ENCODE measurements around the gene CTSD. TPM values are rescaled to one million over a fixed set of nuclear protein-coding genes. Genes with fewer than 3 reads are reported as not detected.

The CTSD gene
- polyA plus RNA-seq, 1 experiment: 206 TPM

GRCh38 chr11:1747753-1748635 lies 15.7 kb downstream of the CTSD start:
- TF ChIP-seq, protein P1, sequence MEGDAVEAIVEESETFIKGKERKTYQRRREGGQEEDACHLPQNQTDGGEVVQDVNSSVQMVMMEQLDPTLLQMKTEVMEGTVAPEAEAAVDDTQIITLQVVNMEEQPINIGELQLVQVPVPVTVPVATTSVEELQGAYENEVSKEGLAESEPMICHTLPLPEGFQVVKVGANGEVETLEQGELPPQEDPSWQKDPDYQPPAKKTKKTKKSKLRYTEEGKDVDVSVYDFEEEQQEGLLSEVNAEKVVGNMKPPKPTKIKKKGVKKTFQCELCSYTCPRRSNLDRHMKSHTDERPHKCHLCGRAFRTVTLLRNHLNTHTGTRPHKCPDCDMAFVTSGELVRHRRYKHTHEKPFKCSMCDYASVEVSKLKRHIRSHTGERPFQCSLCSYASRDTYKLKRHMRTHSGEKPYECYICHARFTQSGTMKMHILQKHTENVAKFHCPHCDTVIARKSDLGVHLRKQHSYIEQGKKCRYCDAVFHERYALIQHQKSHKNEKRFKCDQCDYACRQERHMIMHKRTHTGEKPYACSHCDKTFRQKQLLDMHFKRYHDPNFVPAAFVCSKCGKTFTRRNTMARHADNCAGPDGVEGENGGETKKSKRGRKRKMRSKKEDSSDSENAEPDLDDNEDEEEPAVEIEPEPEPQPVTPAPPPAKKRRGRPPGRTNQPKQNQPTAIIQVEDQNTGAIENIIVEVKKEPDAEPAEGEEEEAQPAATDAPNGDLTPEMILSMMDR (IDR thresholded peaks at IDR 0.05; ENCODE audit: insufficient read depth, low read depth, low read length): no peak
- H3K27me3 ChIP-seq (ENCODE audit: control insufficient read depth, insufficient read depth, low read length): peaks cover 7% of the 10 kb centered on the region
- peaks cover under 1% of the 10 kb centered on the region; the same call in 1 of the 2 replicates for H3K36me3 ChIP-seq (ENCODE audit: control insufficient read depth, insufficient read depth, low read length)
- ChIA-PET CTCF (no interaction called here), POLR2A (no interaction called here)
- H3K4me3 ChIP-seq (ENCODE audit: low read depth, low read length): no peak overlapping the region
- no peak for DNase-seq (ENCODE audit: low read depth)

DNA sequence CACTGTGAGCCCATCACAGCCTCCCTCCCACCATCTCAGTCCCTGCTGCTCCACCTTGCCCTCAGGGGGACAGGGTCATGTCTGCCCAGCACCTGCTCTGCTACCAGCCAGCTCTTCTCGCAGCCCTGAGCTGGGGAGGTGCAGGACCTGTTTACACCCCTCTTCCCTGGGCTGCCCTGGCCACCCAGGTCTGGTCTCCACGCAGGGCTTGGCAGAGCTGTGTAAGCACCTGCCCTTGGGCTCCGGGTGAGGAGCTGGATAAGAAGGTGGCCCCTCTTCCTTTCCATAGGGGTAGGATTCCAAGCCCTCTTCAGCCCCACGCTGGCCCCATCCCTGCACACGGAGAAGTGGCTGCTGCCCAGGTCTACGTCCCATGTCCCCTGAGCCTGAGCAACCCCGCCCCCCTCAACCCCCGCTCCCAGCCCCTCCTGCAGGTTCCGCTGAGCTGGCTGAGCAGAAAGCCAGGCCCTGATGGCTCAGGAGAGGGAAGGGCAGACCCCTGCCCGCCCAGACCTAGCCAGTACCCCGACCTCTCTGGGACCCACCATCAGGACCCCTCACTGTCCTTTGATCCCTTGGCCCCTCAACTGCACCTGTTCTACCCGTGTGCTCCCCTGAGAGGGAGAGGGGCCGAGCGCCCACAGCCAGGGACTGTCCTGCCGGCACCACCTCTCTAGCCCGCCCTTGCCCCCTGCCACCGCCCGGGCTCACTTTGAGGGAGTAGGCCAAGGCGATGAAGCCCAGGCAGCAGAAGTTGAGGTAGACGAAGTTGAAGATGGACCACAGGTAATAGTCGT lies 16.6 kb downstream of the CTSD start:
- POLR2A ChIA-PET: no interaction called here
- Histone ChIP-seq H3K36me3 (ENCODE audit: control insufficient read depth, insufficient read depth, low read length) (no peaks in the 10 kb centered on the region; the same call in 1 of the 2 replicates), H3K4me3 (ENCODE audit: low read depth, low read length) (no peak overlapping the region), H3K27me3 (ENCODE audit: control insufficient read depth, insufficient read depth, low read length) (peaks cover 7% of the 10 kb centered on the region)
- TF ChIP-seq, protein P1 (IDR thresholded peaks at IDR 0.05; ENCODE audit: insufficient read depth, low read depth, low read length): no peak
- CTCF ChIA-PET: no interaction called here
- DNase-seq (ENCODE audit: low read depth): no peak

DNA sequence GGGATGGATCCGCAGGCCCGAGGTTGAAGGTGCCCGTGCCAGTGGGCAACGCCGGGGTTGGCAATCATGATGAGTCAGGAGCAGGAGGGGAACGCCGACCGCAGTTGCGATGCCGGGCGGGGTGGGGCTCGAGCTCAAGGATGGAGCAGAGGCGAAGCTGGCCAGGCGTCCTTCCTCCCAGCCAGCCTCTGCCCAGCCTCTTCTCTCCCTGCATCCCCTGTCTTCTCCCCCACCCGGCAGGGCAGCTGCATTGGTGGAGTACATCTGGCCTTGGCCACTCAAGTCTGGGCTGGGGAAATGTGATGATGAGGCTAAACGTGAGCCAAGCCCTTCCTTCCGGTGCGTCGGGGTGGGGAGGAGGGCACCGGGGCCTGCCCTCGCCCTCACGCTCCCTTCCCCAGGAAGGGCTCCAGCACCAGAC lies 17.2 kb downstream of the CTSD start:
- TF ChIP-seq, protein P1 (IDR thresholded peaks at IDR 0.05; ENCODE audit: insufficient read depth, low read depth, low read length): no peak
- Histone ChIP-seq H3K36me3 (ENCODE audit: control insufficient read depth, insufficient read depth, low read length) (no peaks in the 10 kb centered on the region), H3K27me3 (ENCODE audit: control insufficient read depth, insufficient read depth, low read length) (peaks cover 7% of the 10 kb centered on the region), H3K4me3 (ENCODE audit: low read depth, low read length) (no peak overlapping the region)
- ChIA-PET CTCF (no interaction called here), POLR2A (no interaction called here)
- DNase-seq (ENCODE audit: low read depth): no peak

DNA sequence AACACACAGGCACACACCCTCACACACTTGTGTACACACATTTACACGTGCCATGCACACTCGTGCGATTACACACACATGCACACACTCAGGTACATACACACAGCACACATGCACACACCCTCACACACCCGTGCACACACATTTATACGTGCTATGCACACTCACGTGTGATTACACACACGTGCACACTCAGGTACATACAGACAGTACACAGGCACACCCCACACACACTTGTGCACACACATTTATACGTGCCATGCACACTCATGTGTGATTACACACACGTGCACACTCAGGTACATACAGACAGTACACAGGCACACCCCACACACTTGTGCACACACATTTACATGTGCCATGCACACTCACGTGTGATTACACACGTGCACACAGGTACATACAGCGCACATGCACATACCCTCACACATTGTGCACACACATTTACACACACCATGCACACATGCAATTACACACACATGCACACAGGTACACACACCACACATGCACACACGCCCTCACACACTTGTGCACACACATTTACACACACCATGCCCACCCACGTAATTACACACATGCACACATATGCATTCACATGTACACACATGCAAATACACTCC lies 17.9 kb downstream of the CTSD start:
- TF ChIP-seq, protein P1 (IDR thresholded peaks at IDR 0.05; ENCODE audit: insufficient read depth, low read depth, low read length): no peak
- ChIA-PET POLR2A (no interaction called here), CTCF (interaction anchor here (1.4 to 2.3 kb wide), 2 partner anchors 52 to 86 kb away, joined by 5 to 14 read pairs; no protein-coding TSS in a partner anchor)
- Histone ChIP-seq H3K27me3 (ENCODE audit: control insufficient read depth, insufficient read depth, low read length) (peaks cover 7% of the 10 kb centered on the region), H3K4me3 (ENCODE audit: low read depth, low read length) (no peak overlapping the region), H3K36me3 (ENCODE audit: control insufficient read depth, insufficient read depth, low read length) (no peaks in the 10 kb centered on the region)
- DNase-seq (ENCODE audit: low read depth): no peak
